Activated CD8-positive, alpha-beta T cell treated with anti-CD3 and anti-CD28 coated beads for 36 hours (primary cell): ENCODE data around the gene EPS8L1. TPM values are rescaled to one million over a fixed set of nuclear protein-coding genes. Genes with fewer than 3 reads are reported as not detected.

ENCODE experiments used
- ATAC-seq: fragments of 200-7000 bp; cut with Tn5 transposase; one replicate; pipeline ENCODE4 v1.10.0; 2021; ENCODE audit warnings: mild to moderate bottlenecking, moderate library complexity
- CTCF ChIA-PET: fragments of 350-600 bp; sonication (Branson Sonifier 250); formaldehyde crosslinking; loops from one replicate; lab custom pipeline; 2021; ENCODE audit warnings: antibody characterized with exemption; lab: Charles Lee
- POLR2A ChIA-PET: fragments of 350-600 bp; sonication (Branson Sonifier 250); formaldehyde crosslinking; loops from one replicate; lab custom pipeline; 2021; ENCODE audit warnings: antibody characterized with exemption; lab: Charles Lee
- DNase-seq: peaks from one replicate; pipeline ENCODE4 v3.0.0-alpha.2; 2020
- H3K27ac Mint-ChIP-seq: one replicate; pipeline ENCODE4 v1.8.0; 2021; ENCODE audit warnings: mild to moderate bottlenecking, mixed read lengths
- H3K27me3 Mint-ChIP-seq: one replicate; pipeline ENCODE4 v1.8.0; 2021; ENCODE audit warnings: mixed read lengths
- H3K36me3 Mint-ChIP-seq: one replicate; pipeline ENCODE4 v1.8.0; 2021; ENCODE audit warnings: low read depth, mixed read lengths
- H3K4me1 Mint-ChIP-seq: one replicate; pipeline ENCODE4 v1.8.0; 2021; ENCODE audit warnings: low read depth, mixed read lengths
- H3K4me3 Mint-ChIP-seq: one replicate; pipeline ENCODE4 v1.8.0; 2021; ENCODE audit warnings: mild to moderate bottlenecking, moderate library complexity, mixed read lengths
- H3K9me3 Mint-ChIP-seq: one replicate; pipeline ENCODE4 v1.8.0; 2021; ENCODE audit warnings: mixed read lengths
- CTCF ChIP-seq: fragments of 200-600 bp; IDR thresholded peaks from one replicate; pipeline ENCODE4 v1.8.0; 2022; ENCODE audit warnings: antibody characterized with exemption, mild to moderate bottlenecking
- intact Hi-C: fragments of 100-400 bp; cut with micrococcal nuclease; formaldehyde crosslinking; loops from one replicate; pipeline ENCODE4 v1.10.0; 2022
- total RNA-seq, 2 experiments: library from RNA; stranded (reverse); gene quantifications; one replicate each; pipeline ENCODE4 v1.2.3, GENCODE V29; 2021

EPS8L1 gene
- total RNA-seq, 2 experiments from 2014 or later: 2.8 to 3.2 TPM

GRCh38 chr19:55041244-55041626, 34.4 kb upstream of the EPS8L1 start:
- ATAC-seq (no peak), DNase-seq (no peak)
- TF ChIP-seq CTCF: no peak
- Mint-ChIP-seq H3K27ac (peak overlapping the region; percentile 88), H3K4me3 (peak overlapping the region; percentile 60), H3K4me1 (peaks cover 30% of the 10 kb centered on the region), H3K36me3 (peaks cover 41% of the 10 kb centered on the region), H3K9me3 (peaks cover 2% of the 10 kb centered on the region), H3K27me3 (no peaks in the 10 kb centered on the region)
- intact Hi-C loops: no loop called here
- POLR2A ChIA-PET: no interaction called here
- CTCF ChIA-PET: no interaction called here

DNA sequence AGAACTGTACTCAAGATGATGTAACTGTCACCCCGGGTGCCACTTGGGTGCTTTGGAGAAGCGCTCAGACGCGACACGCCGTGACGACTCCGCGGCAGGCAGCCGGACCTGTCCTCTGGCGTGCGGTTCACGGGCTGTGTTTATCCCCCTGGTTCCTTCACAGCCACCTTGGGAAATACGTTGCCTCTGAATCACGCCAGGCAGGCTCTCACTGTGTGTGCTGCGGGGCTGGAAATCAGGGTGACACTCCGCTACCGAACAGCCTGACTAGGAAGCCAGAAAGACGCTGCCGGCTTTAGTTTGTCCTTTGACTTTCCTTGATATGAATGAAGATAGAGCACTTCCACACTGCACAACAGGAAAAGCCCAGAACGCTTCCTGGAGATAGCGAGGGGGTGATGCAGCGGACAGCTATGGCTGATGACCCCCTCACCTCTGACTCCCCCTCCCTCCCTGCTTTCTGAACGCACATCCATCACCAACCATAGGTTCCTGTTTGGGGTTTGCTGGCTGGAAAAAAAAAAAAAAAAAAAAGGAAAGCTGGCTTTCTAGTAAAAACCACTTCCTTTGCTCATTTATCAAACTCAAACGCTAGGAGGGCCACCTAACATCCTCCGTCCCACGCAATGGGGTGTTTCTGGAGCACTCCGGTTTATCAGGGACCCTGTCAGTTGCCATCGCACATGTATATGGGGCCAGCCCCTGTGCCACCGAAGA, 33.9 kb upstream of the EPS8L1 start:
- Mint-ChIP-seq H3K9me3 (peaks cover 2% of the 10 kb centered on the region), H3K27ac (peak overlapping the region; percentile 88), H3K27me3 (no peaks in the 10 kb centered on the region), H3K4me1 (peaks cover 30% of the 10 kb centered on the region), H3K36me3 (peaks cover 45% of the 10 kb centered on the region), H3K4me3 (peak overlapping the region; percentile 60)
- peak; percentile 87 for DNase-seq
- intact Hi-C loops: no loop called here
- ATAC-seq: peak; percentile 92
- CTCF ChIA-PET: no interaction called here
- TF ChIP-seq CTCF: no peak
- POLR2A ChIA-PET: no interaction called here

DNA sequence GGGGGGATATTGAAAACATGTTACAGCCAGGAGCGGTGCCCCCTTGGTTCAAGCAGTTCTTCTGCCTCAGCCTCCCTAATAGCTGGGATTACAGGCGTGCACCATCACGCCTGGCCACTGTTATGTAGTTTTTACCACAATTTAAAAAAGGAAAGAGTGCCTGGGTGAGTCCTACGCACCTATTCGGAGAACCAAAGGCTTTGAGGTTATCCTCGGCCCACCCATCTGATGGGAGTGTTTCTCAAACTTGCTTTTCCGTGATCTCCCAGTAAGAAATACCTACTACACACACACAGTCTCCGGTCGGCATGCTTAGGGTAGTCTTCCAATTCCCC, 33.4 kb upstream of the EPS8L1 start:
- Mint-ChIP-seq H3K27ac (peak overlapping the region; percentile 88), H3K9me3 (peaks cover 2% of the 10 kb centered on the region), H3K4me3 (peak overlapping the region; percentile 60), H3K27me3 (no peaks in the 10 kb centered on the region), H3K36me3 (peaks cover 45% of the 10 kb centered on the region), H3K4me1 (peaks cover 30% of the 10 kb centered on the region)
- peak; percentile 40 for ATAC-seq
- no peak for DNase-seq
- CTCF ChIA-PET: no interaction called here
- no peak for TF ChIP-seq CTCF
- intact Hi-C loops: no loop called here
- POLR2A ChIA-PET: no interaction called here

DNA sequence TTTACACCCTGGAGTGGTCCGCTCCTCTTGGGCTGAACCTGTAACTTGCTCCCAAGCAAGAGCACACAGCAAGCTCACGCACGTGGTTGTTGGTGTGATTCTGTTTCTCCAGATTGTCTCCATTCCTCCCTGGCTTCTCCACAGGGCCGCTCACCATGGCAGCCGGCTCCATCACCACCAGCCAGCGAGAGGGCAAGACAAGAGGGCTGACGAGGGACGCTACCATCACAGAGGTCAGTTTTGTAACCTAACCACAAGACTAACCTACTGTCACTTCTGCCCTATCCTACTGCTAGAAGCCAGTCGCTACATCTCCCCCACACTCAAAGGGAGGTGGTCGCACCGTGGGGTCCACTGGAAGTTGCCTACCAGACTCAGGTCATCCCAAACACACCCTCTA, 33.0 kb upstream of the EPS8L1 start:
- intact Hi-C loops: no loop called here
- no peaks in the 10 kb centered on the region for H3K27me3 Mint-ChIP-seq
- H3K4me1 Mint-ChIP-seq: peaks cover 30% of the 10 kb centered on the region
- ChIA-PET POLR2A (no interaction called here), CTCF (no interaction called here)
- DNase-seq: no peak
- no peak for ATAC-seq
- peak overlapping the region; percentile 60 for H3K4me3 Mint-ChIP-seq
- no peak for TF ChIP-seq CTCF
- H3K9me3 Mint-ChIP-seq: peaks cover 2% of the 10 kb centered on the region
- H3K36me3 Mint-ChIP-seq: peaks cover 45% of the 10 kb centered on the region
- peak overlapping the region; percentile 88 for H3K27ac Mint-ChIP-seq

GRCh38 chr19:55044286-55044685, 31.4 kb upstream of the EPS8L1 start:
- no peak overlapping the region for H3K4me3 Mint-ChIP-seq

More at GRCh38 chr19:55044286-55044685, 31.4 kb upstream of the EPS8L1 start:
- TF ChIP-seq CTCF: no peak
- ChIA-PET POLR2A (interaction anchor here (0.6 to 0.9 kb wide), 2 partner anchors 8 to 553 kb away, joined by 3 read pairs; no protein-coding TSS in a partner anchor), CTCF (interaction anchor here (1.8 kb wide), 1 partner anchor 19 kb away, joined by 4 read pairs; the partner anchor contains the start of gene RDH13)
- no peak for DNase-seq
- Mint-ChIP-seq H3K27ac (no peak overlapping the region), H3K36me3 (peaks cover 55% of the 10 kb centered on the region), H3K27me3 (no peaks in the 10 kb centered on the region), H3K9me3 (peaks cover 2% of the 10 kb centered on the region), H3K4me1 (peaks cover 30% of the 10 kb centered on the region)
- intact Hi-C loops: no loop called here
- no peak for ATAC-seq
